ENCODE measurements around the gene MACROH2A2. TPM values are rescaled to one million over a fixed set of nuclear protein-coding genes. Genes with fewer than 3 reads are reported as not detected.

MACROH2A2 gene
- total RNA-seq, 2 donors from 2014 or later: 17.3 to 19.6 TPM

- H3K36me3 ChIP-seq: no peaks in the 10 kb centered on the region
- no peaks in the 10 kb centered on the region for H3K9me3 ChIP-seq
- no peaks in the 10 kb centered on the region for H3K27me3 ChIP-seq
- peak overlapping the region; percentile 63 to 74 for H3K27ac ChIP-seq
- peaks cover 0 to 17% of the 10 kb centered on the region in 2 donors for H3K4me1 ChIP-seq
- no peak for DNase-seq (ENCODE audit: low spot score)
- peak overlapping the region; percentile 56 to 75 for H3K4me3 ChIP-seq
- no peak for TF ChIP-seq CTCF (IDR thresholded peaks at IDR 0.05)
These were observed 683 bp downstream of the MACROH2A2 start for GRCh38 chr10:70053218-70053840.

- Histone ChIP-seq H3K27ac (peak overlapping the region in 1 of 2 donors; percentile 74), H3K4me1 (peaks cover 0 to 17% of the 10 kb centered on the region in 2 donors), H3K9me3 (no peaks in the 10 kb centered on the region), H3K27me3 (no peaks in the 10 kb centered on the region), H3K4me3 (peak overlapping the region; percentile 56 to 75), H3K36me3 (no peaks in the 10 kb centered on the region)
- TF ChIP-seq CTCF (IDR thresholded peaks at IDR 0.05): peak in 1 of 2 donors; percentile 17
- no peak for DNase-seq (ENCODE audit: low spot score)
These were observed 1.2 kb downstream of the MACROH2A2 start for GRCh38 chr10:70053841-70054288.

GRCh38 chr10:70054902-70055301, 2.3 kb downstream of the MACROH2A2 start:
- TF ChIP-seq CTCF (IDR thresholded peaks at IDR 0.05): no peak
- no peaks in the 10 kb centered on the region for H3K9me3 ChIP-seq
- no peaks in the 10 kb centered on the region for H3K27me3 ChIP-seq
- no peak overlapping the region for H3K27ac ChIP-seq
- no peaks in the 10 kb centered on the region for H3K36me3 ChIP-seq
- no peak for DNase-seq (ENCODE audit: low spot score)
- H3K4me1 ChIP-seq: peaks cover 0 to 17% of the 10 kb centered on the region in 2 donors
- H3K4me3 ChIP-seq: no peak overlapping the region

GRCh38 chr10:70055550-70055949, 2.9 kb downstream of the MACROH2A2 start:
- H3K4me3 ChIP-seq: no peak overlapping the region
- H3K4me1 ChIP-seq: peaks cover 0 to 17% of the 10 kb centered on the region in 2 donors
- TF ChIP-seq CTCF (IDR thresholded peaks at IDR 0.05): no peak
- no peak for DNase-seq (ENCODE audit: low spot score)
- no peaks in the 10 kb centered on the region for H3K9me3 ChIP-seq
- no peaks in the 10 kb centered on the region for H3K36me3 ChIP-seq
- H3K27me3 ChIP-seq: no peaks in the 10 kb centered on the region
- H3K27ac ChIP-seq: no peak overlapping the region

- no peak overlapping the region for H3K4me3 ChIP-seq
- no peak for DNase-seq (ENCODE audit: low spot score)
- no peaks in the 10 kb centered on the region for H3K9me3 ChIP-seq
- no peak overlapping the region for H3K27ac ChIP-seq
- H3K4me1 ChIP-seq: peaks cover 0 to 10% of the 10 kb centered on the region in 2 donors
- no peak for TF ChIP-seq CTCF (IDR thresholded peaks at IDR 0.05)
- no peaks in the 10 kb centered on the region for H3K27me3 ChIP-seq
- H3K36me3 ChIP-seq: no peaks in the 10 kb centered on the region
These were observed 4.7 kb downstream of the MACROH2A2 start for GRCh38 chr10:70057306-70057705.

GRCh38 chr10:70060389-70060788, 7.7 kb downstream of the MACROH2A2 start:
- no peaks in the 10 kb centered on the region for H3K36me3 ChIP-seq
- DNase-seq (ENCODE audit: low spot score): no peak
- no peak for TF ChIP-seq CTCF (IDR thresholded peaks at IDR 0.05)
- no peak overlapping the region for H3K27ac ChIP-seq
- no peak overlapping the region for H3K4me3 ChIP-seq
- H3K4me1 ChIP-seq: no peaks in the 10 kb centered on the region
- no peaks in the 10 kb centered on the region for H3K27me3 ChIP-seq
- no peaks in the 10 kb centered on the region for H3K9me3 ChIP-seq
